ENCODE results near the gene STK11IP.

STK11IP gene

DNA sequence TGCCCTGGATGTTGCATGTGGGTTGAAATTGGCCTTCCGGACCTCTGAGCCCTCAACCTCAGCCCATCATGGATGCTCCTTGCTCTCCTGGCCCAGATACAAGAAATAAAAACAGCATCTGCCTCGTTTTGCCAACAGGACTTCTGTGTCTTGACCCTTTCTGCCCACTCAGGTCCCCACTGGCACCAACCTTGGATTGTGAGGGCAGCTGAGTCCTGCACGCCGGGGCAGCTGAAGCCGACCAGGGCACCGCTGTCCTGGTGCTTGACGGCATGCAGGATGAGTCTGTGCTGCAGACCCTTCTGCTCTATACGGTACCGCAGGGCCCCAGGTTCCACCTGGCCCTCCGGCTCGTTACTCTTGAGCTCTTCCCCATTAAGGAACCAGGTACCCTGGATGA is 31.0 kb upstream of the STK11IP start:
- peaks cover 17% of the 10 kb centered on the region for H3K4me1 ChIP-seq (ENCODE audit: control insufficient read depth, insufficient read depth, low read length)
- peaks cover 11% of the 10 kb centered on the region for H3K36me3 ChIP-seq (ENCODE audit: control insufficient read depth, insufficient read depth, low read length)
- H3K9ac ChIP-seq (ENCODE audit: low read depth, low read length) = no peak overlapping the region
- H3K4me3 ChIP-seq (ENCODE audit: low read depth, low read length) = no peak overlapping the region
- no peaks in the 10 kb centered on the region for H3K9me3 ChIP-seq (ENCODE audit: control insufficient read depth, insufficient read depth, low read length)
- H3K27me3 ChIP-seq (ENCODE audit: control insufficient read depth, insufficient read depth, low read length) = peaks cover 13% of the 10 kb centered on the region

DNA sequence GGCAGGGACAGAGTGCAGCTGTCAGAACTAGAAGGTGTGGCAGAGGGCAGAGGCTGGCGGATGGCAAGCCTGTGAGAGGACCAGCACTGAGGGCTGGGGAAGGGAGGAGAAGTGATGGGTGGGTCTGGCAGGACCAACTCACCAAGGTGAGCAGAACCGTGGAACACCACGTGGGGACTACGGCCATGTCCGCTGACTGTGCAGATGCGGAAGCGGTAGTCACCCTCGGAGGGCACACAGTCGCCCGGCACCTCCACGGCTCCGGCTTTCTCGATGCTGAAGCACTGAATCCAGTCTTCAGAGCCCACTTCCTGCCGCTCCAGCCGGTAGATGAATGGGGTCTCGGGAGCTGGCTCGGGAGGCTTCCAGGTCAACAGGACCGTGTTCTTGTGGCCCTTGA is 30.5 kb upstream of the STK11IP start:
- Histone ChIP-seq H3K9me3 (ENCODE audit: control insufficient read depth, insufficient read depth, low read length) (no peaks in the 10 kb centered on the region), H3K27me3 (ENCODE audit: control insufficient read depth, insufficient read depth, low read length) (peaks cover 13% of the 10 kb centered on the region), H3K36me3 (ENCODE audit: control insufficient read depth, insufficient read depth, low read length) (peaks cover 11% of the 10 kb centered on the region), H3K4me1 (ENCODE audit: control insufficient read depth, insufficient read depth, low read length) (peaks cover 22% of the 10 kb centered on the region), H3K4me3 (ENCODE audit: low read depth, low read length) (no peak overlapping the region), H3K9ac (ENCODE audit: low read depth, low read length) (no peak overlapping the region)

DNA sequence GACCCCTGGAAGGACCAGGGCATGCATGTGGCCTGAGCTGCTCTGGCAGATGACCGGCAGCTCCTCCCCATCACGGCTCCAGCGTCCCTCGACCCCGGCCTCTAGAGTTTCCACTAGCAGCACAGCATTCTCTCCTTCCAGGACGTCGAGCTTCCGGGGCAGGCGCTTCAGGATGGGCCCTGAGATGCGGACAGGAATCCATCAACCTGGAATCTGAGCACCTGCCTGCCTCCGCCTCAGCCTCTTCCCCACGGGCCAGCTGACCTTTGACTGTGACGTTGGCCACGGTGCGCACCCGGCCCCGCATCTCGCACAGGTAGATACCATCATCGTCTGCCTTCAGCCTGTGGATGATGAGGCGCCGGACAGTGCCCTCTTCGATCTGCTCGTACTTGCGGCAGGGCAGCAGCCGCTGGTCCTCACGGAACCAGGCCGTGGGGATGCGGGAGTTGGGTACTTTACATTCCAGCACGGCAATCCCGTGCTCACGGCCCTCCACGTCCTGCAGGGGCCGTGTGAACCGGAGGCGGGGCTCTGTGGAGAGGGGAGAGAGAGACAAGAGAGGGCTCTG is 29.8 kb upstream of the STK11IP start:
- Histone ChIP-seq H3K36me3 (ENCODE audit: control insufficient read depth, insufficient read depth, low read length) (peaks cover 11% of the 10 kb centered on the region), H3K9ac (ENCODE audit: low read depth, low read length) (no peak overlapping the region), H3K27me3 (ENCODE audit: control insufficient read depth, insufficient read depth, low read length) (peaks cover 14% of the 10 kb centered on the region), H3K4me3 (ENCODE audit: low read depth, low read length) (no peak overlapping the region), H3K4me1 (ENCODE audit: control insufficient read depth, insufficient read depth, low read length) (peaks cover 22% of the 10 kb centered on the region), H3K9me3 (ENCODE audit: control insufficient read depth, insufficient read depth, low read length) (no peaks in the 10 kb centered on the region)

DNA sequence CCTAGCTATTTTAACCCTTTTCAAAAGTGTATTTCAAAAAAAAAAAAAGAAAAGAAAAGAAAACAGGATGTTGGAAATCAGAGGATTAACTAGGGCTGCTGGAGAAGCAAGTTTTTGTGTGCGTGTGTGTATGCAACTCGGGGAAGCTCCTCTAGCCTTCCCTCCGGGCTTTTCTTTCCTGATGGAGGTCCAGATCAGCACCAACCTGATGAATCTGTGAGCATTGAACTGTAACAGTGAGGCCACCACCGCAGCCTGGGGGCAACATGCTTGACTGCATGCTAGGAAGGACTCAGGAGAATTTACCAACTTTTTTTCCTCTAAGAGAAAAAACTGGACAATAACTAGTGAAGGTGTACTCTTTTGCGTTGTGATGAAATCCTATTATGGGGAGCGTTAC is 28.6 kb upstream of the STK11IP start:
- Histone ChIP-seq H3K9me3 (ENCODE audit: control insufficient read depth, insufficient read depth, low read length) (no peaks in the 10 kb centered on the region), H3K27me3 (ENCODE audit: control insufficient read depth, insufficient read depth, low read length) (peaks cover 16% of the 10 kb centered on the region), H3K4me1 (ENCODE audit: control insufficient read depth, insufficient read depth, low read length) (peaks cover 22% of the 10 kb centered on the region), H3K36me3 (ENCODE audit: control insufficient read depth, insufficient read depth, low read length) (peaks cover 11% of the 10 kb centered on the region), H3K9ac (ENCODE audit: low read depth, low read length) (no peak overlapping the region), H3K4me3 (ENCODE audit: low read depth, low read length) (no peak overlapping the region)

DNA sequence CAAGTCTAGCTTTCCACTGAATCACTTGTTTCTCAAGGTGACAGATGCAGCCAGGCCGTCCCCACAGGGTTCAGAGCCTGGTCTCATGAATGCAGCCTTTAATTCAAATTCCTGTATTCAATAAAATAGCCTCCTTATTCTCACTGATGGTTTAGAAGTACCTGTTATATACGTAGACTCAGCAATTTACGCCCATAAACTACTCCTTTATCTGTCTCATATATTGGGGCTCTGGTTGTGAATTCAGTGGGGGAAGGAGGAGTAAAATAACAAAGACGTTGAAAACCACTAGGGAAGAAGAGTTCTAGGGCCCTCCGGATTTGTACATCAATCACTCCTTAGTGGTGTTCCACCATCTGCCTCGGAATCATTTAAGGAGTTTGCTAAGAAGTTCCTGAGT is 28.0 kb upstream of the STK11IP start:
- Histone ChIP-seq H3K4me3 (ENCODE audit: low read depth, low read length) (peak overlapping the region; percentile 49), H3K27me3 (ENCODE audit: control insufficient read depth, insufficient read depth, low read length) (peaks cover 16% of the 10 kb centered on the region), H3K9ac (ENCODE audit: low read depth, low read length) (no peak overlapping the region), H3K9me3 (ENCODE audit: control insufficient read depth, insufficient read depth, low read length) (no peaks in the 10 kb centered on the region), H3K4me1 (ENCODE audit: control insufficient read depth, insufficient read depth, low read length) (peaks cover 22% of the 10 kb centered on the region), H3K36me3 (ENCODE audit: control insufficient read depth, insufficient read depth, low read length) (peaks cover 11% of the 10 kb centered on the region)

DNA sequence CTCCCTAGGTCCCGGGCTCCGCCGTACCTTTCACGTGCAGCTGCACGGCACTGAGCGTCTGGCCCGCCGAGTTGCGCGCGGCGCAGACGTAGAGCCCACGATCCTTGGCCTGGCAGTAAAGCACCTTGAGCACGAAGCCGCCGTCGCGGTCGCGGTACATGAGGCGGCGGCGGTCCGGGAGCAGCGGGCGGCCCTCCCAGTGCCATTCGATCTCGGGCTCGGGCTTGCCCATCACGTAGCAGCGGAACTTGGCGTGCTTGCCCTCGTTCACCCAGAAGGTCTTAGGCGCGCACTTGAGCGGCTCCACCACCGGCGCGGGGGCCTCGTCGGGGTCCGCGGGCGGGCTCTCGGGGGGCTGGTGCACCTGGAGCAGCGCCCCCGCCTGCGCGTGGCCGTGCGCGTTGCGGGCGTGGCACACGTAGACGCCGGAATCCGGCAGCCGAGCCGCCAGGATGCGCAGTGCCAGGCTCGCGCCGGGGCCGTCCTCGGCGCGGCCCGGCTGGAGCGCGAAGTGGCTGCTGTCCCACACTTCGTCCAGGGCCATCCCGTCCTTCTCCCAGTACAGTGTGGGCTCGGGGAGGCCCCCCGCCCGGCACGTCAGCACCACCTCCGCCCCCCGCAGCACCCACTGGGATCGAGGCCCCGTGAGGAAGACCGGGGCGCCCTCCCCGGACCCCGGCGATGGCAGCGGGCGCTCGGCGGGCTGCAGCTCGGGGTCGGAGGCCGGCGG is 27.3 kb upstream of the STK11IP start:
- peak overlapping the region; percentile 49 for H3K4me3 ChIP-seq (ENCODE audit: low read depth, low read length)
- peaks cover 18% of the 10 kb centered on the region for H3K27me3 ChIP-seq (ENCODE audit: control insufficient read depth, insufficient read depth, low read length)
- peak overlapping the region; percentile 60 for H3K9ac ChIP-seq (ENCODE audit: low read depth, low read length)
- H3K9me3 ChIP-seq (ENCODE audit: control insufficient read depth, insufficient read depth, low read length) = no peaks in the 10 kb centered on the region
- peaks cover 18% of the 10 kb centered on the region for H3K4me1 ChIP-seq (ENCODE audit: control insufficient read depth, insufficient read depth, low read length)
- H3K36me3 ChIP-seq (ENCODE audit: control insufficient read depth, insufficient read depth, low read length) = peaks cover 11% of the 10 kb centered on the region

DNA sequence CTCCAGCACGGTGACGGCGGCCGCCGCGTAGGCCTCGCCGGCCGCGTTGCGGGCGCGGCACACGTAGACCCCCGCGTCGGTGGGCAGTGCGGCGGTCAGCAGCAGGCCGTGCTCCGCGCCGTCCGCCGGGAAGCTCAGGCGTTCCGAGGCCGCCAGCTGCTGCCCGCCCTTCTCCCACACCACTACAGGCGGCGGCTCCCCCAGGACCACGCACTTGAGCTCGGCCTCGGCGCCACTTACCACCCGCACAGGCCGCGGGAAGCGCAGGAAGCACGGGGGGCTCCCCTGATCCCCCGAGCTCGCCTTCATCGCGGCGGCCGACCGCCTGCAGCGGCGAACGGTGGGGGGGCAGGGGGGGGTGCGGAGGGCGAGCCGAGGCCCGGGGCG is 26.7 kb upstream of the STK11IP start:
- Histone ChIP-seq H3K4me3 (ENCODE audit: low read depth, low read length) (peak overlapping the region; percentile 49), H3K4me1 (ENCODE audit: control insufficient read depth, insufficient read depth, low read length) (peaks cover 15% of the 10 kb centered on the region), H3K9me3 (ENCODE audit: control insufficient read depth, insufficient read depth, low read length) (no peaks in the 10 kb centered on the region), H3K27me3 (ENCODE audit: control insufficient read depth, insufficient read depth, low read length) (peaks cover 23% of the 10 kb centered on the region), H3K36me3 (ENCODE audit: control insufficient read depth, insufficient read depth, low read length) (peaks cover 11% of the 10 kb centered on the region), H3K9ac (ENCODE audit: low read depth, low read length) (peak overlapping the region; percentile 60)

DNA sequence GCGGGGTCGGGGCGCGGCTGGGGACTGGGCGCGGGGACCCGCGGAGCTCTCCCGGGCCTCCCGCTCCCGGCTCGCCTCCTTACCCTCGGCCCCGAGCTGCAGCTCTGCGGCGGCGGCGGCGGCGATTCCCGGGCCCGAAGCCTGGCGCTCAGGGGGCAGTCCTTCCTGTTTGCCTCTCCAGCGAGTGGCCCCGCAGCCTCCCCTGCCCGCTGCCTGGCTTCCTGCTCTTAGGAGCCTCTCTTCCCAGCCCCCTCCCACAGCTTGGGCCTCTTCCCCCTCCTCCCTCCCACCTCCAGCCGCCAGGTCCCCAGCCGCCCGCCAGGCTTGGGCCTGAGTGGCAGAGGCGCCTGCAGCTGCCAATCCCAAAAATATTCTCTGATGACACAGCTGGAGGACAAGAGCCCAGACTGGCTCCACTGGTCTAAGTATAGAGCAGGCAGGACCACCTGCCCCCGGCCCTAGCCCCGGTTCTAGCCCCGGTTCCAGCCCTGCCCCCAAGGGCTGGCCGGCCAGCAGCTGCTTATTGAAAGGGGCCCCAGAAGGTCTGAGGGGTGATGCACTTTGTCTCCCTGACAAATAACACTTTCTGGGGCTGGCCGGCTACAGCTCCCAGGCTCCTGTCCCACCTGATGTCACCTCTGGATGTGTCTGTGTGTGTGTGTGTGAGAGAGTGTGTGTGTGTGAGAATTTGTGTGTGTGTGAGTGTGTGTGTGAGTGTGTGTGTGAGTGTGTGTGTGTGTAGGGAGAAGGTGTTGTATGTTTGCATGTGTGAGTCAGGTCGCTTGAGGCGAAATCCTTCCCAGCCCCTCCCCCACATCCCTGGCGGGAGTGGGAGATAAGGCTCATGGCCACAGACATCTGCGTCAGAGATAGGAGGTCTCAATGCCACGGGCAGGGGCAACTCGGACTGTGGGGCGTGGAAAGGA is 26.1 kb upstream of the STK11IP start, which contains the start of gene OBSL1:
Gene OBSL1 (minus strand): TSS at position 229 of the 926 bp plus-strand sequence. CDS start 307 bp downstream, outside the sequence.
- no peaks in the 10 kb centered on the region for H3K9me3 ChIP-seq (ENCODE audit: control insufficient read depth, insufficient read depth, low read length)
- peaks cover 16% of the 10 kb centered on the region for H3K4me1 ChIP-seq (ENCODE audit: control insufficient read depth, insufficient read depth, low read length)
- peak within 1 kb of the TSS; percentile 49 for H3K4me3 ChIP-seq (ENCODE audit: low read depth, low read length)
- peaks cover 8% of the 10 kb centered on the region for H3K36me3 ChIP-seq (ENCODE audit: control insufficient read depth, insufficient read depth, low read length)
- peak within 1 kb of the TSS; percentile 60 for H3K9ac ChIP-seq (ENCODE audit: low read depth, low read length)
- peaks cover 27% of the 10 kb centered on the region for H3K27me3 ChIP-seq (ENCODE audit: control insufficient read depth, insufficient read depth, low read length)

DNA sequence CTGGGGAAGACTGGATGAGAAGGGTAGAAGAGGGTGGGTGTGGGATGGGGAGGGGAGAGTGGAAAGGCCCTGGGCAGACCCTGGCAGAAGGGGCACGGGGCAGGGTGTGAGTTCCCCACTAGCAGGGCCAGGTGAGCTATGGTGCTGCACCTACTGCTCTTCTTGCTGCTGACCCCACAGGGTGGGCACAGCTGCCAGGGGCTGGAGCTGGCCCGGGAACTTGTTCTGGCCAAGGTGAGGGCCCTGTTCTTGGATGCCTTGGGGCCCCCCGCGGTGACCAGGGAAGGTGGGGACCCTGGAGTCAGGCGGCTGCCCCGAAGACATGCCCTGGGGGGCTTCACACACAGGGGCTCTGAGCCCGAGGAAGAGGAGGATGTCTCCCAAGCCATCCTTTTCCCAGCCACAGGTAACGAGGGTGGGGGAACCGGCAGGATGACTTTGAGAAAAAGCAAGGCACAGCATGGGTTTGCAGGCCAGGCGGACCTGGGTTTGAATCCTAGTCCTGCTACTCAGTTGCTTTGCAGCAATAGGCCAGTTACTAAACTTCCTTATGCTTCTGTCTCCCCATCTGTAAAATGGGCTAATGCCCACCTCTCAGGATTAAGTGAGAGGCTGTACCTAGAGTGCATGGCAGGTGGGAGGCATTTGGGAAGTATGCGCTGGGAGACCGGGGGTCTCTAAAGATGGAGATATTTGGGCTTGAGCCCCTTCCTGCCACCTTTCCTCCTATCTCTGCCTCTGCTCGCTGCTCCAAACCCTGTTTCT is 25.2 kb upstream of the STK11IP start, which contains the start of gene INHA:
Gene INHA (plus strand): TSS at position 74 of the 765 bp plus-strand sequence. CDS start 65 bp downstream, at position 139.
- no peaks in the 10 kb centered on the region for H3K9me3 ChIP-seq (ENCODE audit: control insufficient read depth, insufficient read depth, low read length)
- H3K9ac ChIP-seq (ENCODE audit: low read depth, low read length) = no peak within 1 kb of the TSS
- peaks cover 30% of the 10 kb centered on the region for H3K27me3 ChIP-seq (ENCODE audit: control insufficient read depth, insufficient read depth, low read length)
- H3K4me1 ChIP-seq (ENCODE audit: control insufficient read depth, insufficient read depth, low read length) = peaks cover 23% of the 10 kb centered on the region
- peak within 1 kb of the TSS; percentile 35 for H3K4me3 ChIP-seq (ENCODE audit: low read depth, low read length)
- peaks cover 2% of the 10 kb centered on the region for H3K36me3 ChIP-seq (ENCODE audit: control insufficient read depth, insufficient read depth, low read length)

DNA sequence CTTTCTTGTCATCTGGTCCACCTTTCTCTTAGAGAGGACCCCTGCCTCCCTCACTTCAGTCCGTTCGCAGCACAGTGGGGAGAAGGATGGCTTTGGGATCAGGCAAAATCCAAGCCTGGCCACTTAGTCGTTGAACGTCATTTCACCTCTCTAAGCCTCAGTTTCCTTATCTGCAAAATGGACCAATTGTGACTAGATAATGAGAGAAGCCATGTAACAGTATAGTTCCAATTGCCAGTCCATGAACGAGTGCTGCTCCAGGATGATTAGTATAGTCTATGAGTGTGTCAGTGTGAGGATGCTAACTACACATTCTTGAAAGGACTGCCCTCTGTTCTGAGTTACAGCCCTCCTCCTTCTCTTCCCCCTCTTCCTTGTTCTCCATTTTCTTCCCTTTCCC is 24.5 kb upstream of the STK11IP start:
- Histone ChIP-seq H3K9ac (ENCODE audit: low read depth, low read length) (no peak overlapping the region), H3K4me3 (ENCODE audit: low read depth, low read length) (no peak overlapping the region), H3K27me3 (ENCODE audit: control insufficient read depth, insufficient read depth, low read length) (peaks cover 30% of the 10 kb centered on the region), H3K36me3 (ENCODE audit: control insufficient read depth, insufficient read depth, low read length) (no peaks in the 10 kb centered on the region), H3K4me1 (ENCODE audit: control insufficient read depth, insufficient read depth, low read length) (peaks cover 28% of the 10 kb centered on the region), H3K9me3 (ENCODE audit: control insufficient read depth, insufficient read depth, low read length) (no peaks in the 10 kb centered on the region)
